ENCODE results near the gene BORCS8. TPM values are rescaled to one million over a fixed set of nuclear protein-coding genes. Genes with fewer than 3 reads are reported as not detected.

Gene BORCS8
- total and polyA plus RNA-seq, 2 of the 13 experiments (the other 11 are each of a cell fraction or from before 2014, with no cell fraction given), result 9.6 to 13.3 TPM

- peak within 1 kb of the TSS; percentile 38 for H2AFZ ChIP-seq (ENCODE audit: low read length)
- peak; percentile 98 for FAIRE-seq
- H3K36me3 ChIP-seq (replicated peaks in 1 of 2; ENCODE audit: control insufficient read depth in 1 of 2, insufficient read depth in 2 of 2, low read length in 2 of 2), result no peaks in the 10 kb centered on the region
- H3K4me3 ChIP-seq (replicated peaks in 1 of 3; ENCODE audit: insufficient read depth in 1 of 3, low read depth in 2 of 3, low read length in 3 of 3), result peak within 1 kb of the TSS; percentile 67 to 80 (median 70)
- ChIA-PET CTCF (ENCODE audit: low intra/inter-chr PET ratio, low total read pairs) (interaction anchor here (1.3 to 2.4 kb wide), 2 partner anchors 25 to 85 kb away, joined by 4 to 31 read pairs; no protein-coding TSS in a partner anchor), POLR2A (no interaction called here)
- H3K27me3 ChIP-seq (ENCODE audit: control insufficient read depth in 1 of 2, insufficient read depth in 2 of 2, low read length in 2 of 2), result no peaks in the 10 kb centered on the region
- H3K79me2 ChIP-seq (ENCODE audit: insufficient read depth, low read length), result peaks cover 5% of the 10 kb centered on the region
- DNase-seq (ENCODE audit: low spot score), result peak; percentile 96
- intact Hi-C loops (cut with micrococcal nuclease; ENCODE audit: unreplicated experiment), result loop anchor here (2.0 to 5.0 kb wide), 4 partner anchors 34 to 86 kb away; partner anchors contain the start of genes MEF2B and SLC25A42
- no peaks in the 10 kb centered on the region for H4K20me1 ChIP-seq (ENCODE audit: insufficient read depth, low read length)
- 8% methylated on average over 10 of the region's 42 CpGs for WGBS (ENCODE audit: low lambda C conversion rate)
- H3K4me2 ChIP-seq (ENCODE audit: low read depth, low read length), result peak within 1 kb of the TSS; percentile 99
- peaks cover 14% of the 10 kb centered on the region for H3K4me1 ChIP-seq (ENCODE audit: insufficient read depth, low read length)
- in situ Hi-C loops (cut with HindIII; ENCODE audit: extremely low pct_ligation_motif_present, low pct_unique_long_range_greater_than_20kb), result loop anchor here (5.0 kb wide), 1 partner anchor 86 kb away; no protein-coding TSS in a partner anchor
- ATAC-seq, result peak; percentile 99
- H3K9me3 ChIP-seq (ENCODE audit: low read length), result no peaks in the 10 kb centered on the region
- peak within 1 kb of the TSS; percentile 66 for H3K27ac ChIP-seq (ENCODE audit: extremely low read length, insufficient read depth, low read length)
- BruUV-seq (replicated peaks), result no TSS peak
- peak within 1 kb of the TSS; percentile 90 for H3K9ac ChIP-seq (ENCODE audit: insufficient read depth, low read depth, low read length)
- TF ChIP-seq TBL1XR1 (IDR thresholded peaks at IDR 0.05; ENCODE audit: borderline replicate concordance, low read length, partially characterized antibody) (no peak), ZNF746 (CRISPR knock-in tag; IDR thresholded peaks at IDR 0.05) (0 out of 2 replicates have a peak, but pooled peaks have one; percentile 42), THYN1 (CRISPR knock-in tag; IDR thresholded peaks at IDR 0.05; ENCODE audit: borderline replicate concordance, low read depth) (no peak), SOX6 (IDR thresholded peaks at IDR 0.05) (no peak), SOX6 (CRISPR knock-in tag; IDR thresholded peaks at IDR 0.05) (no peak), REL (CRISPR knock-in tag; conservative IDR thresholded peaks at IDR 0.05) (no peak), E2F5 (CRISPR knock-in tag; conservative IDR thresholded peaks at IDR 0.05) (no peak), ZNF773 (CRISPR knock-in tag; IDR thresholded peaks at IDR 0.05; ENCODE audit: borderline replicate concordance) (no peak), ZBED4 (CRISPR knock-in tag; IDR thresholded peaks at IDR 0.05; ENCODE audit: borderline replicate concordance) (no peak), U2AF2 (IDR thresholded peaks at IDR 0.05; ENCODE audit: low read depth, low read length) (no peak), SP140L (CRISPR knock-in tag; IDR thresholded peaks at IDR 0.05; ENCODE audit: borderline replicate concordance) (no peak), PCBP1 (IDR thresholded peaks at IDR 0.05; ENCODE audit: borderline replicate concordance, low read depth, low read length) (peak; percentile 84; the same call in 1 of the 2 replicates), MLLT10 (CRISPR knock-in tag; IDR thresholded peaks at IDR 0.05) (no peak), ZNF879 (CRISPR knock-in tag; IDR thresholded peaks at IDR 0.05) (0 out of 2 replicates have a peak, but pooled peaks have one; percentile 47), RARA (CRISPR knock-in tag; IDR thresholded peaks at IDR 0.05) (no peak)
- TF ChIP-seq, protein P1, sequence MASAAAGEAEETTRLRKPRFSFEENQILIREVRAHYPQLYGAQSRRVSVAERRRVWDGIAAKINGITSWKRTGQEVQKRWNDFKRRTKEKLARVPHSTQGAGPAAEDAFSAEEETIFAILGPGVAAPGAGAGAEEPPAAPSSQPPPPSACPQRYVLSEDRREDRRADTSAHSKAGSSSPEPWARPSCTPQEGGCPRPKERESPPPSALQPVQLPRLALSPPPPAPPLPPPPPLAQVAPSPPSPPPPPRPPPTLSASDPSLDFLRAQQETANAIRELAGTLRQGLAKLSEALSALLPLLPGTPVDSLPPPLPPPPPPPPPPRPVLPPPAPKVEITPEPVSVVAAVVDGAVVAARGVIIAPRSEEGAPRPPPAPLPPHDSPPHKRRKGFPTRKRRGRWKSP (CRISPR knock-in tag; IDR thresholded peaks at IDR 0.05), result no peak
These were observed 53.6 kb downstream of the BORCS8 start, which contains the start of gene TMEM161A for GRCh38 chr19:19138109-19138981. Gene TMEM161A (minus strand): TSS chr19:19138478. CDS start chr19:19138428, 50 bp downstream.
